ENCODE measurements around the gene TCF12.

TCF12 gene

GRCh38 chr15:57321973-57322601 lies 403.6 kb downstream of the TCF12 start:
- DNase-seq (ENCODE audit: low spot score) = no peak

DNA sequence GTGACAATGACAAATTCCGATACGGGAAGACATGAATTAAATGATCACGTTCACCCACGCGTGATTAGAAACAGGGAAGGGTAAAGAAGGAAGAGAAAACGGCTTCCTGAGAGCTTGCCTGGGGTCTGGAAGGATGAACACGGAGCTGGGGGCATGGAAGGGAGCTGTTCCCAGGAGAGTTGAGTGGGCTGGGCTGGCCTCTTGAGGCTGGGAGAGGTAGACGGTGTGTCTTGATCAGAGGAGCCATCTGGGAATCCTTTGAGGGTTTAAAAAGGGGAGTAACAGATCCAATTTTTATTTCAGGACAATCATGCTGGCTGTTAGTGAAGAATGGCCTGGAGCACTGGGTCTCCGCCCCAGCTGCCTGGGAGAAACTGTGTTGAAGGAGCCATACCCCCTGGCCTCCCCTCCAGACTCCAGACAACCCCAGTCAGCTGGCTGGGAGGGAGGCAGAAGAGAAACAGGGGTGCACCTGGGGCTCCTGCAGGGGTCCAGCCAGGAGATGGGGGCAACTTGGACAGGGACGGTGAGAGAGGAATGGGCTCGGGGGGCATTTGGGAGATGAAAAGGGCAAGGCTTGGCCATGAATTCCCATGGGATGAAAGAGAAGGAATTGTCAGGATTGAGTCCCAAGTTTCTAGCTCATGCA lies 404.3 kb downstream of the TCF12 start:
- no peak for DNase-seq (ENCODE audit: low spot score)

DNA sequence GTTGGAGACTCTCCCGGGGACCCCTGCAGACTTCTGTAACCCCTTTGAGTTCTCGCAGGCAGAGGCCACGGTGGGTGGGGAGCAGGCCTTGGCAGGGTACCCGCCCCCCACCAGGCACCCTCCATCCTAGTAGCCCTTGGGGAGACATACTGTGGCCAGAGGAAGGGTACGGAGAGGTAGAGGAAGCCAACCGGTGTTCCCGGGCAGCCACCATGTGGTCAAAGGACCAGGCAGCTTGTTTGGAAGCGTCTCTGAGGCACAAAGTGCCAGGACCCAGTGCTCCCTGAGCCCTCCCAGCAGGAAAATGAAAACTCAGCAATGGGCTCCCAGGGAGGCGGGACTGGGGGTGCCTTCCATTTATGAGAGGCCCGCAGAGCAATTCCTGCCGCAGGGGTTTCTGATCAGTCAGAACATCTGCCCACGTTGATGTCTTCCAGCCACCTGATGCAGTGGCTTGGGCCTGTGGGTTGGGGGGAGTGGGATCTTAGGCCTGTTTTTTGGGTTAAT lies 404.9 kb downstream of the TCF12 start:
- DNase-seq (ENCODE audit: low spot score) = no peak

DNA sequence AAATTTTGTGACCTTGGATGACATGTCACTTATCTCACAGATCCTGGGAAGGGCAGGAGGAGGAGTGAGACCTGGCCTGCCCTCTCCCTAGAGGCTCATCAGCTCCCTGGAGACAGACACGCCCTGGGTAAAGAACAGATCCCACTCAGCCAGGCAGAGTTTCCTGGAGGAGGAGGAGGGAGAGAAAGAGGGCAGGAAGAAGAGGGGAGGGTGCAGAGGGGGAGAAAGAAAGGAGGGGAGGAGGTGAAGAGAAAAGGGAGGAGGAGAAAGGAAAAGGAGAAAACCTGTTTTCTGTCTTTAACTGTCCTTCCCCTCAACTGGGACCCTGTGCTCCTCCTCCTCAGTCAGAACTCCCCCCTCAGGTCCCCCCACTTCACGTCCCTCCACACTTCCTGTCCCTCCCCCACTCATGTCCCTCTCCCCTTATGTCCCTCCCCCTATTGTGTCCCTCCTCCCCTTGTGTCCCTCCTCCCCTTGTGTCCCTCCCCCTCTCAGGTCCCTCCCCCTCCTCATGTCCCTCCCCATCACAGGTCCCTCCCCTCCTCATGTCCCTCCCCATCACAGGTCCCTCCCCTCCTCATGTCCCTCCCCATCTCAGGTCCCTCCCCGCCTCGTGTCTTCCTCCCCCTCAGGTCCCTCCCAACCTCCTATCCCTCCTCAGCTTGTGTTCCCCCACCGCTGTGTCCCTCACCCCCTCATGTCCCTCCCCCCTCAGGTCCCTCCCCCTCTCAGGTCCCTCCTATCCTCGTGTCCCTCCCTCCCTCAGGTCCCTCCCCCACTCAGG lies 405.6 kb downstream of the TCF12 start:
- no peak for DNase-seq (ENCODE audit: low spot score)

DNA sequence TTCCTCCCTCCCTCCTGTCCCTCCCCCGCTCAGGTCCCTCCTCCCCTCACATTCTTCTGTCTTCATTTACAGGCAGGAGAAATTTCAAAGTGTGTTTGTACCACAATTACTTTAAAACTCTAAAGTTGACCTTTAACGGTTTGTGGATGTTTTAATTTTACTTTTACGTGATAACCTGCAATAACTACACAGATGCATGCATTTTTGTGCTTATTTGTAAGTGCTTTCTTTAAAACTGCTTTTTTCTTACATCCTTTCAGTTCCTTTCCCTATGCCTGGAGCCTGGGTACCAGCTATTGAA lies 406.1 kb downstream of the TCF12 start:
- no peak for DNase-seq (ENCODE audit: low spot score)

DNA sequence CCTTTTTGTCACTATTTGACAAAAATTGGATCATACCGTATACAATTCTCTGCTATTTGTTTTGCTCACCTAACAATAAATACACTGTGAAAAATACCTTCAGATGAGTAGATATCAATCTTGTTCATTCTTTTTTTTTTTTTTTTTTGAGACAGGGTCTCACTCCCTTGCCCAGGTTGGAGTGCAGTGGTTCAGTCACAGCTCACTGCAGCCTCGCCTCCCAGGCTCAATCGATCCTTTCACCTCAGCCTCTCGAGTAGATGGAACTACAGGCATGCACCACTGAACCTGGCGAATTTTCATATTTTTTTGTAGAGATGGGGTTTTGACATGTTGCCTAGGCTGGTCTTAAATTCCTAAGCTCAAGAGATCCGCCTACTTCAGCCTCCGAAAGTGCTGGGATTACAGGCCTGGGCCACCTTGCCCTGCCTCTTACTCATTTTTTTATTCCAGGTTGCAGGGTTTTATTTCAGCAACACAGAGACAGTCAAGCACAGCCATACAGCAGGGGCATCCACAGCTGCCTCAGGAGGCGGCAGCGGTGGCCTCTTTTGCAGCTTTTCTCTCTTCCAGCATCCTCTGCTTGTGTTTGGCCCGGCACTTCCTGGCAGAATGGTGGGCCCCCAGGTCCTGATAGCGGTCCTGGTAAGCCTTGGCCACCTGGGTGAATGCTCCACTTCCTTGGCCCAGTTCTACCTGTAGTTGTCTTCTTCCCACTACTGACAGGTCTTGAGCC lies 406.7 kb downstream of the TCF12 start:
- no peak for DNase-seq (ENCODE audit: low spot score)

GRCh38 chr15:57326196-57326595 lies 407.8 kb downstream of the TCF12 start:
- DNase-seq (ENCODE audit: low spot score) = no peak

GRCh38 chr15:57327985-57328471 lies 409.6 kb downstream of the TCF12 start:
- DNase-seq (ENCODE audit: low spot score) = no peak

DNA sequence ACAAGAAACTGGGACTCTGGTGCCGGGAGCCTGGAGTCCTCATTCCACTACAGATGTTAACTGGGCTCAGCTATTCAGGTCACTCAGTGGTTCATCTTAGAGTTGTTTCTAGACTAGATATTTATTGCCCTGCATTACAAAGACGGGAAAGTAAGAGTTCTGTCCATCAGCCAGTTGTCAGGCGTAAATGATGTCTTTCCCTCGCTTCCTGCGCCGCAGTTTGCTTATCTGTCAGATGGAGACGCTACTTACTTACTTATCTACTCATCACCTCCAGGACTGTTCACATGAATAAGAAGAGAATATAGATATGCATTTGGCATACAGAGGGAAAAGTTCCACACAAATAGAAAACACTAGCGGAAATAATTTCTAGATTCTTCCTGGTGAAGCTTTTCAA lies 410.0 kb downstream of the TCF12 start:
- no peak for DNase-seq (ENCODE audit: low spot score)

DNA sequence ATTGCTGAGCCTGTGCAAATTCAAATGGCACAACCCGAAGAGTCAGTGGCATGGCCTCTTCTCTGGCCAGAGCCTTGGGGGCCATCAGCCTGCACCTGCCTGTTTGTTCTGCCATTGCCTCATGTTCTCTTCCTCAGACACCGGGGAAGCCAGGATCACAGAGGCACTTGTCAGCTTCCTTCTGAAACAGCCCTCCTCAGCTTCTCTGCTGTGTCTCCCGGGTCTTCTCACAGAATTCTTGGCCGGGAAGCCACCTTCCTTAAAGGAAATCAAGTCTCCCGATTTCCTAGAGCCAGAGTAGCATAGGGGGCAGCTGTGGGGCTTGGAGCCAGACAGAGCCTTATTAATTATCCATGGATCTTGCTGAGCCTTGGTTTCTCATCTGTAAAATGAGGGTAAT lies 410.5 kb downstream of the TCF12 start:
- DNase-seq (ENCODE audit: low spot score) = no peak

GRCh38 chr15:57329582-57330367 lies 411.3 kb downstream of the TCF12 start:
- DNase-seq (ENCODE audit: low spot score) = no peak

GRCh38 chr15:57330619-57331340 lies 412.3 kb downstream of the TCF12 start:
- no peak for DNase-seq (ENCODE audit: low spot score)

GRCh38 chr15:57332326-57332725 lies 413.9 kb downstream of the TCF12 start:
- DNase-seq (ENCODE audit: low spot score) = no peak

- DNase-seq (ENCODE audit: low spot score) = no peak
Measured at GRCh38 chr15:57333487-57333886, 415.0 kb downstream of the TCF12 start.

DNA sequence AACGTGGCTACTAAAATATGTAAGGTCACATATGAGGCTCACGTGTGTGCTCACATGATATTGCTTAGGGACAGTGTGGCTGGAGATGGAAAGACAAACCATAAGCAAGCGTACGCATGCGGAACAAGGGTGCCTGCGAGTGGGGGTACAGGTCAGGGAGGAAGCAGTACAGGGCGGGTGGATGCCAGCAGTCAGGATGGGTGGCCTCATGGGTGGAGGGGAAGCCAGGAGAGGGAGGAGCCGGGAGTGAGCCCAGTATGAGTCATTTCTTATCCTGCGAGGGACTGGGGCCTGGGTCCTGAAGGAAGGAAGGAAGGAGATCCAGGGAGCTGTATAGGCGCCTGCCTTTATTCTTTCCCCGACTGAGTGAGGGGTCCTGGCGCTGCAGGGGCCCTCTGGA lies 415.8 kb downstream of the TCF12 start:
- DNase-seq (ENCODE audit: low spot score) = no peak

DNA sequence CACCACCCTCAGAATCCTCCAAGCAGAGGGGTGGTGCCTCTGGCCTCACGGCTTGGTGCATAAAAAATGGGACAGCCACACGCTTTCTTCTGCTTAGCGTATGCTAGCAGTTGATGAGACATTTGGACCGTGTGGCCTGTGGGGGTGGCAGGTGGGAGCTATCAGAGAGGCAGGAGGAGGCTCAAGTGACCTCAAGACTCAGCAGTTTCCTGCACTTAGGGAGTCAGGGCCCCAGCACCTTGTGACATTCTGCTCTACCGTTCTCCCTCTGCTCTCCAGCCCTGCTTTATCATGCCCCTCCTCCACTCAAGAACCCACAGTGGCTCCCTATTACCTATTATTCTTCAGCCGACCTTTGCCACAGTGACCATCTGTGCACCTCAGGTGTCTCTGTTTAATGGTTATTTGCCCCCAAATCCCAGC lies 416.9 kb downstream of the TCF12 start:
- DNase-seq (ENCODE audit: low spot score) = no peak

DNA sequence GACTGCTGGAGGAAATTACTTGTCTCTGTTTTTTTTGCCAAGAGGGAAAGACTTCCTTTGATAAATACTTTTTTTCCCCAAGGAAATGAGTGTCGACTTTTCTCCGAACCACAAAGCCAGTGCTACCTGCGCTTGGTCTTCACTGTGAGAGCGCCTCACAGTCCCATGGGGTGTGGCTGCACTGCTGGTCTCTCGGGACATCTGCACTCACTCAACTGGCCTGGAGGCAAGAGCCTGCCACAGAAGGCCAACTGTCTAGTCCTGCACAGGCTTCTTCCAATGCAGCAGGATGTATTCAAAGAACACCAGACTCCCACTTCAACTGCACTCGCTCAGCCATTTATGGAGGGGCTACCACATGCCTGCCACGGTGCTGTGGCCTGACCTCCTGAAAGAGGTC lies 417.3 kb downstream of the TCF12 start:
- no peak for DNase-seq (ENCODE audit: low spot score)

DNA sequence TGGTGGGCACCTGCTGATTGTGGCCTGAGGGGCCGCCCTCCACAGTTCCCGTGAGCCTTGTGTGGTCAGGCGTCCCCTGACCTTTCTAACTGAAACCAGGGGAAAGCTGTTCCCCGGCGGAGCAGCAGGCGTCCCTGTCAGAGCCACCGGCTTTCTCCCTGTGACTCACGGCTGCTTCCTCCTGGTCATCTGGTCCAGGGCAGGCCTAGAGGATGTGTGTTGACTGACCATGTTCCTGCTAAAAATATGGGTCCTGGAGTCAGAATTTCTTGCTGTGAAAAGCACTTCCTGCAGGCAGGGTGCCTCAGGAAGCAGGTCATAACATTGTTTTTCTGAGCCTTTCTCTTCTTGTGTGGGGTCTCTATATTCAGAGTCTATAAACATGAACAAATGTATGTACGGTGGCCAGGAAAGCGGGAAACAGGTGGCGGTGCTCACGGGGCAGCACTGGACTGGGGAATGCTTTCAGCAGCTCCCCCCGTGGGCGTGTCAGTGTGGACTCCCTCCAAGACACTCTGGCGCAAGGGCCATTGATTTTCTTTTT lies 419.5 kb downstream of the TCF12 start:
- DNase-seq (ENCODE audit: low spot score) = no peak

- DNase-seq (ENCODE audit: low spot score) = no peak
Measured at GRCh38 chr15:57339321-57339720, 420.9 kb downstream of the TCF12 start.

Measured in CD4-positive, alpha-beta T cell treated with Interleukin-2 at 100 ng/mL for 4 hours (primary cell).